Common myeloid progenitor, CD34-positive (primary cell): ENCODE measurements around the gene OR52E8. TPM values are rescaled to one million over a fixed set of nuclear protein-coding genes. Genes with fewer than 3 reads are reported as not detected.

Source experiments
- CTCF ChIA-PET: fragments of 350-600 bp; sonication (Branson Sonifier 250); formaldehyde crosslinking; loops from one replicate; lab custom pipeline; 2021; ENCODE audit warnings: antibody characterized with exemption; lab: Charles Lee
- POLR2A ChIA-PET: fragments of 350-600 bp; sonication (Branson Sonifier 250); formaldehyde crosslinking; loops from one replicate; lab custom pipeline; 2021; ENCODE audit warnings: antibody characterized with exemption; lab: Charles Lee
- DNase-seq, 3 donors: peaks; one replicate each; pipeline versions ENCODE4 v3.0.0 to v3.0.0-alpha.2; 2013
- H3K27ac ChIP-seq, 2 experiments: 1 replicate in 1 of 2; 2 replicates in 1 of 2; pipeline ENCODE4 v1.7.0; 2013; ENCODE audit warnings: inconsistent platforms in 2 of 2, low read length in 2 of 2, mild to moderate bottlenecking in 2 of 2, low read depth in 1 of 2, moderate library complexity in 1 of 2; ENCODE audit not compliant: severe bottlenecking in 2 of 2, insufficient read depth in 1 of 2, poor library complexity in 1 of 2
- H3K27me3 ChIP-seq, 5 experiments: replicated peaks in 2 of 5; 1 replicate in 3 of 5; 2 replicates in 2 of 5; pipeline versions ENCODE4 v1.6.1 to v1.7.0; 2013; ENCODE audit warnings: low read length in 4 of 5, mild to moderate bottlenecking in 2 of 5, moderate library complexity in 2 of 5, inconsistent platforms in 1 of 5; ENCODE audit not compliant: insufficient read depth in 5 of 5, control insufficient read depth in 4 of 5
- H3K36me3 ChIP-seq, 4 experiments: 1 replicate in 2 of 4; 2 replicates in 2 of 4; pipeline versions ENCODE4 v1.6.1 to v1.7.0; 2013; ENCODE audit warnings: low read length in 3 of 4, control low read depth in 1 of 4, mild to moderate bottlenecking in 1 of 4; ENCODE audit not compliant: control insufficient read depth in 4 of 4, insufficient read depth in 4 of 4
- H3K4me1 ChIP-seq, 4 experiments: 1 replicate in 3 of 4; 2 replicates in 1 of 4; pipeline versions ENCODE4 v1.6.1 to v1.7.1; 2013; ENCODE audit warnings: low read length in 3 of 4, mild to moderate bottlenecking in 3 of 4, control low read depth in 1 of 4, inconsistent platforms in 1 of 4, moderate library complexity in 1 of 4; ENCODE audit not compliant: control insufficient read depth in 4 of 4, insufficient read depth in 4 of 4; ENCODE audit errors: control extremely low read depth in 1 of 4
- H3K4me3 ChIP-seq, 7 experiments: 1 replicate in 4 of 7; 2 replicates in 3 of 7; pipeline versions ENCODE4 v1.5.1 to v1.7.0; 2013; ENCODE audit warnings: mild to moderate bottlenecking in 7 of 7, low read length in 6 of 7, moderate library complexity in 6 of 7, inconsistent platforms in 2 of 7, low read depth in 2 of 7, control low read depth in 1 of 7; ENCODE audit not compliant: insufficient read depth in 4 of 7, control insufficient read depth in 1 of 7; ENCODE audit errors: extremely low read depth in 1 of 7
- H3K9me3 ChIP-seq, 5 experiments: 1 replicate in 4 of 5; 2 replicates in 1 of 5; pipeline versions ENCODE4 v1.6.1 to v1.7.1; 2013; ENCODE audit warnings: low read length in 4 of 5, mild to moderate bottlenecking in 2 of 5, inconsistent platforms in 1 of 5, low read depth in 1 of 5, moderate library complexity in 1 of 5; ENCODE audit not compliant: control insufficient read depth in 4 of 5, insufficient read depth in 2 of 5; ENCODE audit errors: control extremely low read depth in 1 of 5
- WGBS: methylation state at CpG from one replicate; pipeline ENCODE4 v1.1.5; 2013; ENCODE audit not compliant: insufficient coverage; 5-methylcytosine and 5-hydroxymethylcytosine counted together
- polyA plus RNA-seq: library from polyadenylated mRNA; unstranded; fragments of 120-200 nt; gene quantifications from one replicate; pipeline ENCODE4 v1.2.1, GENCODE V29; 2013

The OR52E8 gene
- polyA plus RNA-seq = not detected

DNA sequence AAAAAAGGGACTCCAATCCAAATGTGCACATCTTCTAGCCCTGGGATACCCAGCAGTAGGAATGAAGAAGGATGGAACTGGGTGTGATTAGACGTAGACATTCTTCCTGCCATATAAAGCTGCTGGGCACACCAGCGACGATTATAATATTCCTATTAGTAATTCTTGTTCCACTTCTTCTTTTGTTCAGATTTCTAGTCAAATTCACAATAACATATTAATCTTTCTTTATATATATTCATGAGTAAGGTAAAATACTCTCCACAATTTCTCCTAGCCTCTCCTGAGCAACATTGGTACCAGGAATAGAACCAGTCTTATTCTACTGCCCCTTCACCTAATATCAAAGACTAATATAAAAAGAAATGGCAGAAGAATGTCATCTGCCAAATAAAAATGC is at the start of gene OR52E8:
TSS of gene OR52E8 (minus strand) at position 101 of the 400 bp plus-strand sequence. CDS start at position 101, 0 bp downstream.
- Histone ChIP-seq H3K27ac (no peak within 1 kb of the TSS), H3K9me3 (no peaks in the 10 kb centered on the region), H3K27me3 (no peaks in the 10 kb centered on the region), H3K4me3 (no peak within 1 kb of the TSS), H3K36me3 (no peaks in the 10 kb centered on the region), H3K4me1 (no peaks in the 10 kb centered on the region)
- POLR2A ChIA-PET = no interaction called here
- CTCF ChIA-PET = no interaction called here
- no CpG with 5 or more reads among the region's 3 CpGs for WGBS
- DNase-seq = no peak

DNA sequence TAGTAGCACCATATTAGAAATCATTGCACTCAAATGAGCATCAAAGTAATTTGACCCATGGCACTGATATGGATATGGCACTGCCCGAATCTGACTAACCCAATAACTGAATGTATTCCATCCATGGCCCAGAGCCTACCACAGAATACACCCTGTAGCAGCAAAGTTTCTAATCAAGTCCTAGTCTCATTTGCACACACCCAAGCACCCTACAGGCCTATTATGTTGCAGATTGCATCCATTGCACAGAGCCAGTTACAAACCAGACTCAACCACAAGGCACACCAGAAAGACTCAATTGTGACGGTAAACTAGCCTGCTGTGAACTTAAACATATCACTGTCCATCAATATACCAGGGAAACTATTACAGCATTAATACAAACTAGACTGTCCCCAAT is 42.0 kb upstream of the OR52E8 start:
- CTCF ChIA-PET = no interaction called here
- POLR2A ChIA-PET = no interaction called here
- no peaks in the 10 kb centered on the region for H3K27me3 ChIP-seq
- no peak for DNase-seq
- no peak overlapping the region for H3K4me3 ChIP-seq
- no peak overlapping the region for H3K27ac ChIP-seq
- WGBS = no CpG with 5 or more reads among the region's 2 CpGs
- H3K9me3 ChIP-seq = no peaks in the 10 kb centered on the region
- no peaks in the 10 kb centered on the region for H3K36me3 ChIP-seq
- no peaks in the 10 kb centered on the region for H3K4me1 ChIP-seq

DNA sequence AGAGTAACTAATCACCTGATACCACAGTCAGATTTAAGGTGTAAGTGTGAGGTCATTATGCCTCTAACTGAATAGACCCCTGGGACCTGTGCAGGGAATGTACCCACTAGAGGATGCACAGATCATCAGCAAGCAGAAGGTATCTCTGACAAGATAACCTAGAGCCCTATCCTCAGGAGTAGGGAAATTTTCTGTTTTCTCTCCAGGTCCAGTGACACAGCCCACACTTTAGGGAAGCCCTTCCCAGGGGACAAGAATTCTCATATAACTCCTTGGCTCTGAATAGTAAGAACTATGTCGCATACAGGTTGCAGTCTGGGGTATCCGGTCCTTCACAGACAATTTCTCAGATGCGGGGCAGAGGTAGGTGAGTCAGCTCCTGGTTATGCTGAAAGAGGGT is 35.4 kb upstream of the OR52E8 start, which contains the start of gene OR52E5:
TSS of gene OR52E5 (plus strand) at position 301 of the 400 bp plus-strand sequence. CDS start 7,569 bp downstream, outside the sequence.
- Histone ChIP-seq H3K9me3 (no peaks in the 10 kb centered on the region), H3K27me3 (no peaks in the 10 kb centered on the region), H3K36me3 (no peaks in the 10 kb centered on the region), H3K4me1 (no peaks in the 10 kb centered on the region), H3K4me3 (no peak within 1 kb of the TSS), H3K27ac (no peak within 1 kb of the TSS)
- ChIA-PET POLR2A (no interaction called here), CTCF (interaction anchor here (1.0 to 1.6 kb wide), 3 partner anchors 10 to 293 kb away, joined by 3 to 4 read pairs (median 3); no protein-coding TSS in a partner anchor)
- DNase-seq = no peak
- 100% methylated on average over 3 of the region's 3 CpGs for WGBS

DNA sequence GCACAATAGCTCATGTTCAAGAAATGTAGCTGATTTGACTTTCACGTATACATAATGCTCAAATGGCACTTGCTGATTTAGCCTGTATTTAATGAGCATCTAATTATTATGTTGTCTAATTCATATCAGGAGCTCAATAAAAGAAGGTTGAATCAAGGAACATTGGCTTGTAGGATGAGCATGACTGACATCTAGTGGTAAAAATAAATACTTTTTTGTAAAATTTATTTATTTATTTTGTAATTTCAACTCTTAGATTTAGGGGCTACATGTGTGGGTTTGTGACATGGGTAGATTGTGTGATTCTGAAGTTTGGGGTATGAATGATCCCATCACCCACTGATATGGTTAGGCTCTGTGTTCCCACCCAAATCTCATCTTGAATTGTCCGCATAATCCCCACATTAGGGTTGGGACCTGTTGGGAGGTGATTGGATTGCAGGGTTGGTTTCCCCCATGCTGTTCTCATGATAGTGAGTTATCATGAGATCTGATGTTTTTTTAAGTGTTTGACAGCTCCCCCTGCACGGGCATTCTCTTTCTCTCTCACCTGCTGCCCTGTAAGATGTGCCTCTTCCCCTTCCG is 33.8 kb upstream of the OR52E8 start:
- POLR2A ChIA-PET = no interaction called here

DNA sequence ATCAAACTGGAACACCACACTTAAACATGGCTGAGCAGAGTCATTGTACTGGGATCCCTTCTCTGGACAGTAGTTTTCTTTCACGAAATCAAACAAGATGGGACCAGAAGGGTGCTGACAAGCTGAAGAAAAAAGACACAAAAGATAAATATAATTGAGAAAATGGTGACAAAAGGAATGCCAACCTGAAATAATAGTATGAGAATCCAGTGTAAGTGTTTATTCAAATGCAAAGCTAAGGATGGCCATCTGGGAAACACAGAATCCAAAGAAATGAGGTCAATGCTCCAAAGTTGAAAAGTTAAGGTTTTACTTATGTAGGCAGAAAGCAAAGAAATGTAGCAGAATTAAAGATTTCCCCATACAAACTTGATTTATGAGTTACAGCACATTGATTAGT is 30.2 kb upstream of the OR52E8 start:
- ChIA-PET CTCF (interaction anchor here (1.3 to 1.6 kb wide), 3 partner anchors 9 to 411 kb away, joined by 3 to 4 read pairs (median 3); partner anchors contain the start of gene TRIM5), POLR2A (no interaction called here)
- Histone ChIP-seq H3K4me3 (no peak overlapping the region), H3K36me3 (no peaks in the 10 kb centered on the region), H3K27ac (no peak overlapping the region), H3K9me3 (no peaks in the 10 kb centered on the region), H3K27me3 (no peaks in the 10 kb centered on the region), H3K4me1 (no peaks in the 10 kb centered on the region)
- no peak for DNase-seq
- WGBS = no CpG with 5 or more reads among the region's 1 CpG

More for the DNA sequence above, 33.8 kb upstream of the OR52E8 start:
- Histone ChIP-seq H3K27ac (no peak overlapping the region), H3K4me1 (no peaks in the 10 kb centered on the region), H3K4me3 (no peak overlapping the region), H3K27me3 (no peaks in the 10 kb centered on the region), H3K9me3 (no peaks in the 10 kb centered on the region), H3K36me3 (no peaks in the 10 kb centered on the region)
- CTCF ChIA-PET = interaction anchor here (0.8 to 1.4 kb wide), 14 partner anchors 9 to 424 kb away, joined by 3 to 12 read pairs (median 4); partner anchors contain the start of genes OR52N2 and TRIM5
- WGBS = 86% methylated on average over 1 of the region's 4 CpGs
- DNase-seq = peak; percentile 48 to 66 (median 61)

DNA sequence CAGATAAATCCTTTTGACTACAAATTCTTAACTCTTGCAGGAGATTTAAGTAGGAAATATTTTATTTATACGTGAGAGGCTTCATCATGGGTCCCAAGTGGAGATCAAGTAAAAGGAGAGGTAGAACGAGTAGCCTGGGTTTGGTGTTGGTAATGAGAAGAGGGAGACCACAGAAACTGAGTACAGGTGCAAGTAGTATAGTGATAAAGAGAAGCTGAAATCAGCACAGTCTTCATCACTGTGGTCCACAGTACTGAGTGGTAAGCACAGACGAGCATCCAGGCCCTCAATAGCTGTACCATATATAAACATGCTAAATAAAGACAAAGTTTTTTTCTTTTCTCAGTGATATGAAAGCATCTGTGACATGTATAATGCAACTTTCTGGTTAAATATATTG is 29.7 kb upstream of the OR52E8 start:
- no peak for DNase-seq
- ChIA-PET CTCF (interaction anchor here (1.3 to 1.5 kb wide), 2 partner anchors 203 to 410 kb away, joined by 3 to 4 read pairs; partner anchors contain the start of gene TRIM5), POLR2A (no interaction called here)
- Histone ChIP-seq H3K27me3 (no peaks in the 10 kb centered on the region), H3K27ac (no peak overlapping the region), H3K4me3 (no peak overlapping the region), H3K4me1 (no peaks in the 10 kb centered on the region), H3K36me3 (no peaks in the 10 kb centered on the region), H3K9me3 (no peaks in the 10 kb centered on the region)
- 94% methylated on average over 2 of the region's 3 CpGs for WGBS

DNA sequence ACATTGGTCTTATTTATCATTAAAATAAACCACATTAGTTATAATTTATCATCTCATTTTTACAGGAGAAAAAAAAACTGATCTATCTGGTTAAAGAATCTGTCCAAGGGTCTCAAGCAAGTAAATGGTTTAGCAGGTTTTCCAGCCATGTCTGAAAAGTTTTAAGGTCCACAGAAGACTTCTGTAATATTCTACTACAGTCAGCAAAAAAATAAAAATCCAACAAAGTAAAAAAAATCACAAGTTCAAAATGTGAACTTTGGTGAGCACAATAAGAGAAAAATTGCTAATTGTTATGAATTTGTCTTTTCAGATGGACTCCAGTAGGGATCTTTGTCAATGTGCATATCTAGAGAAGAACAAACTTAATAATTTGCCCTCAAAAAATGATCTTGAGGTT is 24.3 kb upstream of the OR52E8 start:
- no peaks in the 10 kb centered on the region for H3K27me3 ChIP-seq
- ChIA-PET CTCF (interaction anchor here (1.1 to 2.1 kb wide), 2 partner anchors 9 to 361 kb away, joined by 3 to 6 read pairs; no protein-coding TSS in a partner anchor), POLR2A (no interaction called here)
- H3K9me3 ChIP-seq = no peaks in the 10 kb centered on the region
- H3K4me1 ChIP-seq = no peaks in the 10 kb centered on the region
- H3K27ac ChIP-seq = no peak overlapping the region
- H3K4me3 ChIP-seq = no peak overlapping the region
- no peaks in the 10 kb centered on the region for H3K36me3 ChIP-seq
- DNase-seq = no peak
